Ascending aorta (tissue), 2 donors: Measurements from ENCODE around the gene AKR1C3. TPM values are rescaled to one million over a fixed set of nuclear protein-coding genes. Genes with fewer than 3 reads are reported as not detected.

ENCODE experiments used
- DNase-seq, 2 donors: peaks; one replicate each; pipeline ENCODE4 v3.0.0-alpha.2; 2019; ENCODE audit warnings: low spot score in 2 of 2
- H3K27ac ChIP-seq, 2 donors: fragments of 200-600 bp; sonication (generic); one replicate each; pipeline ENCODE4 v1.5.1; 2016 to 2017; ENCODE audit warnings: mild to moderate bottlenecking in 1 of 2
- H3K27me3 ChIP-seq: fragments of 200-600 bp; sonication (generic); one replicate; pipeline ENCODE4 v1.5.1; 2017
- H3K36me3 ChIP-seq, 2 donors: fragments of 200-600 bp; sonication (generic); one replicate each; pipeline ENCODE4 v1.5.1; 2016
- H3K4me1 ChIP-seq, 2 donors: fragments of 200-600 bp; sonication (generic); one replicate each; pipeline ENCODE4 v1.5.1; 2016 to 2017; ENCODE audit warnings: mild to moderate bottlenecking in 1 of 2
- H3K4me3 ChIP-seq, 2 donors: fragments of 200-600 bp; sonication (generic); one replicate each; pipeline ENCODE4 v1.5.1; 2016 to 2017; ENCODE audit warnings: mild to moderate bottlenecking in 1 of 2
- H3K9me3 ChIP-seq, 2 donors: fragments of 200-600 bp; sonication (generic); one replicate each; pipeline ENCODE4 v1.5.1; 2016
- CTCF ChIP-seq, 3 experiments: fragments of 200-600 bp in 2 of 3; fragments of 450-650 bp in 1 of 3; sonication (generic) in 2 of 3; IDR thresholded peaks; one replicate each; pipeline ENCODE4 v1.5.1; 2016 to 2019; ENCODE audit warnings: antibody characterized with exemption in 3 of 3, mild to moderate bottlenecking in 1 of 3, moderate library complexity in 1 of 3
- intact Hi-C: fragments of 100-400 bp; cut with DNase I; formaldehyde crosslinking; loops from one replicate; pipeline ENCODE4 v1.15.1; 2023
- total RNA-seq: library from RNA; depleted of rRNA; stranded (reverse); fragments of >200 nt; gene quantifications from one replicate; pipeline ENCODE4 v1.1.0, GENCODE V29; 2016

Gene AKR1C3
- total RNA-seq, 1 donor from 2014 or later: 64.4 TPM

GRCh38 chr10:5088703-5089261 is 5.4 kb upstream of the AKR1C3 start:
- no peak overlapping the region for H3K27ac ChIP-seq
- no peaks in the 10 kb centered on the region for H3K27me3 ChIP-seq
- no peaks in the 10 kb centered on the region for H3K4me1 ChIP-seq
- intact Hi-C loops: no loop called here
- H3K4me3 ChIP-seq: no peak overlapping the region
- H3K36me3 ChIP-seq: no peaks in the 10 kb centered on the region
- no peak for DNase-seq
- no peak for TF ChIP-seq CTCF (IDR thresholded peaks at IDR 0.05)
- H3K9me3 ChIP-seq: peaks cover 0 to 11% of the 10 kb centered on the region in 2 donors

- no peak overlapping the region for H3K27ac ChIP-seq
- H3K36me3 ChIP-seq: no peaks in the 10 kb centered on the region
- no peaks in the 10 kb centered on the region for H3K4me1 ChIP-seq
- H3K9me3 ChIP-seq: peaks cover 0 to 11% of the 10 kb centered on the region in 2 donors
- no peak overlapping the region for H3K4me3 ChIP-seq
- DNase-seq: no peak
- intact Hi-C loops: loop anchor here (5.0 kb wide), 1 partner anchor 143 kb away; no protein-coding TSS in a partner anchor
- no peaks in the 10 kb centered on the region for H3K27me3 ChIP-seq
- TF ChIP-seq CTCF (IDR thresholded peaks at IDR 0.05): no peak
Observed at GRCh38 chr10:5089865-5090264, 4.3 kb upstream of the AKR1C3 start.

- H3K36me3 ChIP-seq: no peaks in the 10 kb centered on the region
- intact Hi-C loops: loop anchor here (5.0 kb wide), 1 partner anchor 143 kb away; no protein-coding TSS in a partner anchor
- H3K9me3 ChIP-seq: peaks cover 0 to 11% of the 10 kb centered on the region in 2 donors
- no peaks in the 10 kb centered on the region for H3K27me3 ChIP-seq
- H3K4me3 ChIP-seq: no peak overlapping the region
- no peaks in the 10 kb centered on the region for H3K4me1 ChIP-seq
- TF ChIP-seq CTCF (IDR thresholded peaks at IDR 0.05): no peak
- H3K27ac ChIP-seq: no peak overlapping the region
- DNase-seq: no peak
Observed at GRCh38 chr10:5090551-5090950, 3.7 kb upstream of the AKR1C3 start.

GRCh38 chr10:5091196-5091595 is 3.0 kb upstream of the AKR1C3 start:
- Histone ChIP-seq H3K27me3 (no peaks in the 10 kb centered on the region), H3K27ac (no peak overlapping the region), H3K36me3 (no peaks in the 10 kb centered on the region), H3K4me1 (no peaks in the 10 kb centered on the region), H3K4me3 (no peak overlapping the region), H3K9me3 (peaks cover 0 to 11% of the 10 kb centered on the region in 2 donors)
- intact Hi-C loops: loop anchor here (5.0 kb wide), 1 partner anchor 144 kb away; no protein-coding TSS in a partner anchor
- no peak for DNase-seq
- no peak for TF ChIP-seq CTCF (IDR thresholded peaks at IDR 0.05)

- Histone ChIP-seq H3K27ac (no peak overlapping the region), H3K27me3 (no peaks in the 10 kb centered on the region), H3K4me3 (no peak overlapping the region), H3K4me1 (peaks cover 0 to 8% of the 10 kb centered on the region in 2 donors), H3K9me3 (peaks cover 0 to 11% of the 10 kb centered on the region in 2 donors), H3K36me3 (no peaks in the 10 kb centered on the region)
- no peak for DNase-seq
- intact Hi-C loops: loop anchor here (5.0 kb wide), 1 partner anchor 145 kb away; no protein-coding TSS in a partner anchor
- TF ChIP-seq CTCF (IDR thresholded peaks at IDR 0.05): no peak
Observed at GRCh38 chr10:5092375-5092774, 1.8 kb upstream of the AKR1C3 start.
